HG02973 (cell line): ENCODE measurements around the gene RTN4RL2.
"Not testable (repeated sequence)": the region's sequence is repeated elsewhere in the genome, so short reads cannot be mapped to it uniquely, and the experiment has no call there.

ENCODE experiments used
- ATAC-seq: cut with Tn5 transposase; IDR thresholded peaks from one replicate; pipeline ENCODE4 v1.9.1; 2021; ENCODE audit warnings: moderate library complexity; ENCODE audit not compliant: unreplicated experiment

Gene RTN4RL2

GRCh38 chr11:57432149-57432561 is 28.2 kb upstream of the RTN4RL2 start:
- ATAC-seq, result no peak

GRCh38 chr11:57432714-57433163 is 27.6 kb upstream of the RTN4RL2 start:
- ATAC-seq, result no peak

- ATAC-seq, result no peak
These were observed 25.4 kb upstream of the RTN4RL2 start for GRCh38 chr11:57434640-57435546.

DNA sequence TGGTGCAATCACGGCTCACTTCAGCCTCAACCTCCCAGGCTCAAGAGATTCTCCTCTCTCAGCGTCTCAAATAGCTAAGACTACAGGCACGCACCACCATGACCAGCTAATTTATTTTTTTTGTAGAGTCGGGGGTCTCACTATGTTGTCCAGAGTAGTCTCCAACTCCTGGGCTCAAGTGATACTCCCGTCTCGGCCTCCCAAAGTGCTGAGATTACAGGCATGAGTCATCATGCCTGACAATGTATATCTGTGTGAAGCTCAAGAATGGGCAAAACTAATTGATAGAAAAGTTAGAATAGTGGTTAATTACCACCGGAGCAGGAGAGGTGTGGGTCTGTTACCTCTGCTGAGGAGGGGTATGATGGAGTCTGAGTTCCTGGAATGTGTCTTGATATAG is 24.3 kb upstream of the RTN4RL2 start:
- ATAC-seq, result no peak

DNA sequence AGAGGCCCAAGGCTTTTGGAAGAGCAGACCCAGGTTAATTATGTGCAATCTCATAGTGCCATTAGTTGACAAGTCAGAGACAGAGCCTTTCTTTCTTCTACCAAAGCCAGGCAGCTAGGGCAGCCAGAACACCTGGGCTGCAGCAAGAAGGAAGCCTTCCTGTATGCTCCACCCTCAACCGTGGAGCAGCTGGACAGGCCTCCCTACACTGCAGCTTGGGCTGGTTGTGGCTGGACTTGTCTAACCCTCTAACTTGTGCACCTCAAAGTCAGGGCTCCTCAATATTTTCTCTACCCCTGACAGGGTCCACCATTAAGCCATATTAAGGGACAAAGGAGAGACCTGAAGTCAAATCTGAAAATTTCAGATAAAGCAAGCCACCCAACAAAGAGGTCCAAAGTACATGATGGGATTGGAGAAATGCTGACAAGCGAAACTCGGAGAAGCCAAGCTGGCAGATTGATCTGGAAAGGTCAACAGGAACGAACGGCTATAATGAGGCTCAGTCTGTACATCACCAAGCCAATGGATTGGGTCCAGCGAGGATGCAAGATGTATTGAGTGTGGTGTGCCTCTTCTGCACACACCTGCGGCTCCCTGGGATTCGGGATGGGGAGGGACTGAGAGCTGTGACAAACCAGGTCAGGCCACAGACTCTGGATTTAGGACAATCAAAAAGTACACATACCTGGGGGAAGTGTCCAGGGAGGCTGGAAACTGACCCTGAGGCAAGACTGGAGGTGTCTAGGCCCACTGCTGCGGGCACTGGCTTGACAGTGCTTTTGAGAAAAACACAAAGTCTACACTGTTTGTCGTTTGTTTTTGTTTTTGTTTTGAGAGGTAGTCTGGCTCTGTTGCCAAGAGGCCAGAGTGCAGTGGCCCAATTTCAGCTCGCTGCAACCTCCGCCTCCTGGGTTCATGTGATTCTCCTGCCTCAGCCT is 21.7 kb upstream of the RTN4RL2 start:
- no peak for ATAC-seq

DNA sequence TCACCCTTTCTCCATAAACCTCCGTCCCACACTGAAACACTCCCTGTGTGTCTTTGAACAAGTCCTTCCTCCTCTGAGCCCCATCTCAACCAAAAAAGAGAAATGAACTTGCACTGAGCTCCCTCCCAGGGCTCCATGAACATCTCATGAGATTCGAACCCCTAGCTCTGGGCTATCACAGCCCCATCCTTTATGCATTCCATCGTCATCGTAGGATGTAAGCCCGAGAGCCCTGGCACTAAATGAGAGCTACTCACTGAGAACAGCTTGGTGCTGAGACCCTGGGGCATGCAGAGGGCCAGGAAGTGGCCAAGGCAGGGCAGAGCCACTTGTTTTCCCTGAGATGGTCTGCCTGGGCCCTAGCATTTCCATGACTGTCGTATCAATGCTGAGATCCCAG is 20.5 kb upstream of the RTN4RL2 start:
- ATAC-seq, result no peak

DNA sequence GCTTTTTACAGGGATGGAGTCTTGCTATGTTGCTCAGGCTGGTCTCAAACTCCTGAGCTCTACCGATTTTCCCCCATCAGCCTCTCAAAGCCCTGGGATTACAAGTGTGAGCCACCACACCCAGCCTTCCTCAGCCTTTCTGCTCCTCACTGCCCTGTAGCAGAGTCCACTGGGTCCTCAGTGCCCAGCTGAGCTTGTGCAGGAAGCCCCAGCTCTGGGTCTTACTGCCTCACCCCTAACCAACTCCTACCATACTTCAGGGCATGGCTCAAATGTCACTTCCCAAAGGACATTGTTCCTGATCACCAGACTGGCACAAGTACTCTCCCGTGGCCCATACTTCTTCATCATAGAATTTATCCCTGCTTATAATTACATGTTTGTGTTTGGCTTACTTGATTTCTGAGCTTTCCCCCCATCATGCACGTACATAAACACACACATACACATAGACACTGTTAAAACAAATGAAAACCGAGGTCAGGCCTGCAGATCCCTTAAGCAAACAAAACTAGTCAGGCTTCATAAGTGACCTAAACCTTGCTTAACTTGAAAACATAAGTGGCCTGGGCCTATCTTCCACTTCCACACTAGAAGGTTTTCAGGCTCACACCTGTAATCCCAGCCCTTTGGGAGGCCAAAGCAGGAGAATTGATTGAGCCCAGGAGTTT is 19.4 kb upstream of the RTN4RL2 start:
- ATAC-seq, result no peak

DNA sequence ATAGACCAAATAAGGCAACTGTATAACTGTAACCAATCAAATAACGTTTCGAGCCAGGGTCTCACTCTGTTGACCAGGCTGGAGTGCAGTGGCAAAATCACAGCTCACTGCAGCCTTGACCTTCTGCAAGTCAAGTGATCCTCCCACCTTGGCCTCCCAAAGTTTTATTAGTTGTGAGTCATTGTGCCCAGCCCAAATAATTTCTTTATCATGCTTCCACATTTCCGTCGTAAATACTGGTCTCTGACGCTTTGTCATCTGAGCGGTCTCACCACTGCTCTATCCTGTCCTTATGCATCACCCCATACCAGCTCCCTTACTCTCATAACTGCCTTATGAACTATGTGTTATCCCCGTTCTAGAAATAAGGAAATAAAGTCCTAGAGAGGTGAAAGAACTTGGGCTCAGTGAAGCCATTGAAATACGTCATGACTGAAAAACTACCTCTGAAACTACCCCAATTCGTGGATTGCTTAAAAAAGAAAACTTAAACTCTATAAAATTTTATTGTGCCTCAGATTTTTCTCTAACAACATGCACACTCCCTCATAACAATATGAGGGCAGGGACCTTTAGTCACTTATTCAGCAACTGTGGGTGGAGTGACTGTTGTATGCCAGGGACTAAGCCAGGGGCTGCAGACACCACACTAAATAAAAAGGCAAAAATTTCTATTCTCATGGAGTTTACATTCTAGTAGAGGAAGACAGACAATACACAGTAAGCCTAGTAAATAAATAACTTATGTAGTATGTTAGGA is 15.8 kb upstream of the RTN4RL2 start:
- ATAC-seq, result no peak

- ATAC-seq, result not testable (repeated sequence)
These were observed 15.3 kb upstream of the RTN4RL2 start for GRCh38 chr11:57445122-57445394.

DNA sequence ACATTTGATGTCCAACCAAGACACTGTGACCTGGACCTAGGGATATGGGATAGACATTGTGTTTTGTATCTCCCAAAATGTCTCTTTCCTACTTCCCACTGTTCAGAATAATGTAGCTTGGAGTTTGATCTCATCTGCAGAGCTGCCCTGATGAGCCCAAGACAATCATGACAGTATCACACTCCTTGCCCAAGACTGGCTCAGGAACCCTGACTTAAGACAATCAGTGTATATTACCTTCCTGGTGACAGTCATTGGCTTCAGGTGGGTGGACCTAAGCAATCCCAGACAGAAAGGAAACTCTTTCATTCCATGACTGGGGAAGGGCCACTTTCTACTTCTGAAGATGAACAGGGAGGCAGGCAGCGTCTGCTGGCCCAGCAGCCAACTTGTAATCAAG is 14.3 kb upstream of the RTN4RL2 start:
- no peak for ATAC-seq

GRCh38 chr11:57453543-57454177 is 6.7 kb upstream of the RTN4RL2 start:
- ATAC-seq, result no peak

- ATAC-seq, result peak; percentile 45
These were observed 3.2 kb upstream of the RTN4RL2 start for GRCh38 chr11:57456960-57457642.

- ATAC-seq, result peak; percentile 21
These were observed 2.7 kb upstream of the RTN4RL2 start for GRCh38 chr11:57457643-57458023.

- no peak for ATAC-seq
These were observed 2.3 kb upstream of the RTN4RL2 start for GRCh38 chr11:57458060-57458409.

GRCh38 chr11:57458410-57459163 is 1.7 kb upstream of the RTN4RL2 start:
- no peak for ATAC-seq

DNA sequence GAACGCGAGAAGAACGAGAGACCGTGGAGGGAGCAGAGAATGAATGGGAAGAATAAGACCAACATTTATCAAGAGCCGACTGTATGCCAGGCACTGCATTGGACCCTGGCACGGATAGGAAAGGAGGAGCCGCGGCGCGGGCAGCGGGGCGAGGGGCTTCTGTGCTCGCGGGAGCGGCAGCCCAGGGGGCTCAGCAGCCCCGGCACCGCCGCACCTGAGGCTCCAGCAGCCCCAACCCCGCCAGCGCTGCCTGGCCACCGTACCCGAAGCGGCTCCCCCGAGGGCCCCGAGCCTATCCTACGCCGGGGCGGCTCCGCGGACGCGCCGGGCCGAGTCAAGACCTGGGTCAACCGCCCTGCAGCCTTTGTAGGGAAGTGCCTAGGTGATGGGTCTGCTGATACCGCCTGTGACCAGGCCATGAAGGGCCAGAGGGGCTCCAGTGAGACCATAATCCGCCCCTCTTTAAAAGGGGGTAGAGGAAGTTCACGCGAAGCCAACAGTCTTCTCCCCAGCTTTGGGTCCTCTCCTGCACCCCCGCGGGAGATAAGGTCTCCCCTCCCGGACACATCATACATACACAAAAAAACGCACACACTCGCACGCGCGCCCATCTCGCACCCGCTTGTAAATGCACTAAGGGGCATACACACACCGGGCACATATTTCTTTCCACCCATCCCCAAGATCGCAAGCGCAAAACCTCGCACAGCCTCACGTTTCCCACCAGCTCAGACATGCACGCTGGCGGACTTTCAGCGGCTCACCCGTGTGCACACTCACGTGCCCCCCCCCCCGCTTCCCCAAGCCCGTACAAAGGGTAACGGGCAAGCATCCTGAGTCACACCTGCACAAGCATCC is 935 bp upstream of the RTN4RL2 start:
- ATAC-seq, result no peak

GRCh38 chr11:57460758-57461749 is 726 bp downstream of the RTN4RL2 start:
- ATAC-seq, result no peak
